WTC11 (cell line): ENCODE measurements around the gene ISOC2. TPM values are rescaled to one million over a fixed set of nuclear protein-coding genes. Genes with fewer than 3 reads are reported as not detected.

Experiments used
- ATAC-seq: fragments of 200-7000 bp; cut with Tn5 transposase; 2 replicates; pipeline ENCODE4 v1.10.0; 2021; ENCODE audit warnings: mild to moderate bottlenecking, moderate library complexity
- CTCF ChIA-PET: fragments of 300-600 bp; sonication (Branson Sonifier 250); formaldehyde crosslinking; loops from one replicate; lab custom pipeline; 2021; ENCODE audit warnings: antibody characterized with exemption; lab: Charles Lee
- POLR2A ChIA-PET: fragments of 350-600 bp; sonication (Branson Sonifier 250); formaldehyde crosslinking; loops from one replicate; lab custom pipeline; 2021; ENCODE audit warnings: antibody characterized with exemption; lab: Charles Lee
- DNase-seq: peaks from one replicate; pipeline ENCODE4 v3.0.0; 2021; ENCODE audit warnings: low spot score
- H3K27ac Mint-ChIP-seq: 2 replicates; pipeline ENCODE4 v1.8.0; 2021; ENCODE audit warnings: mixed read lengths
- H3K27me3 Mint-ChIP-seq: 2 replicates; pipeline ENCODE4 v1.8.0; 2021; ENCODE audit warnings: low read depth, mild to moderate bottlenecking, moderate library complexity, mixed read lengths
- H3K36me3 Mint-ChIP-seq: 2 replicates; pipeline ENCODE4 v1.8.0; 2021; ENCODE audit warnings: mixed read lengths
- H3K4me1 Mint-ChIP-seq: 2 replicates; pipeline ENCODE4 v1.8.0; 2022; ENCODE audit warnings: mixed read lengths
- H3K4me3 Mint-ChIP-seq: 2 replicates; pipeline ENCODE4 v1.8.0; 2021; ENCODE audit warnings: mild to moderate bottlenecking, moderate library complexity, mixed read lengths
- H3K9me3 Mint-ChIP-seq: 2 replicates; pipeline ENCODE4 v1.8.0; 2021; ENCODE audit warnings: mixed read lengths
- ATF1 ChIP-seq: sonication (generic); formaldehyde crosslinking; IDR thresholded peaks from 2 replicates; pipeline ENCODE4 v1.8.1; 2023; ENCODE audit warnings: mild to moderate bottlenecking, moderate library complexity, missing genetic modification reagents
- ETV6 ChIP-seq: sonication (generic); formaldehyde crosslinking; IDR thresholded peaks from 2 replicates; pipeline ENCODE4 v1.8.1; 2022; ENCODE audit warnings: mild to moderate bottlenecking, missing genetic modification reagents
- GRHL2 ChIP-seq: fragments of 250-450 bp; sonication (Bioruptor Pico); IDR thresholded peaks from 2 replicates; pipeline ENCODE4 v1.8.0; 2022; ENCODE audit warnings: mild to moderate bottlenecking, moderate library complexity; ENCODE audit not compliant: insufficient replicate concordance, severe bottlenecking
- GTF2I ChIP-seq: fragments of 250-450 bp; sonication (Bioruptor Pico); conservative IDR thresholded peaks from 2 replicates; pipeline ENCODE4 v1.4.0; 2021; ENCODE audit warnings: mild to moderate bottlenecking
- IRF2 ChIP-seq: sonication (generic); formaldehyde crosslinking; IDR thresholded peaks from 2 replicates; pipeline ENCODE4 v1.8.0; 2022; ENCODE audit warnings: low read depth, missing genetic modification reagents, borderline replicate concordance
- JUN ChIP-seq: sonication (generic); formaldehyde crosslinking; IDR thresholded peaks from 2 replicates; pipeline ENCODE4 v1.8.0; 2023; ENCODE audit warnings: mild to moderate bottlenecking, missing genetic modification reagents
- KAT7 ChIP-seq: sonication (generic); formaldehyde crosslinking; IDR thresholded peaks from 2 replicates; pipeline ENCODE4 v1.8.1; 2023; ENCODE audit warnings: missing genetic modification reagents, mild to moderate bottlenecking, borderline replicate concordance
- NR1H2 ChIP-seq: sonication (generic); formaldehyde crosslinking; IDR thresholded peaks from 2 replicates; pipeline ENCODE4 v1.9.0; 2021; ENCODE audit warnings: mild to moderate bottlenecking, moderate library complexity, missing genetic modification reagents
- NR2C2 ChIP-seq: sonication (generic); formaldehyde crosslinking; IDR thresholded peaks from 2 replicates; pipeline ENCODE4 v1.8.0; 2022; ENCODE audit warnings: mild to moderate bottlenecking, missing genetic modification reagents
- PRRX2 ChIP-seq: fragments of 250-450 bp; sonication (Bioruptor Pico); IDR thresholded peaks from 2 replicates; pipeline ENCODE4 v1.8.0; 2021; ENCODE audit warnings: mild to moderate bottlenecking
- STAT6 ChIP-seq: sonication (generic); formaldehyde crosslinking; conservative IDR thresholded peaks from 2 replicates; pipeline ENCODE4 v1.8.1; 2023; ENCODE audit warnings: mild to moderate bottlenecking, low read depth, missing genetic modification reagents, moderate library complexity
- TCF7 ChIP-seq: sonication (generic); formaldehyde crosslinking; IDR thresholded peaks from 2 replicates; pipeline ENCODE4 v1.8.0; 2022; ENCODE audit warnings: mild to moderate bottlenecking, low read depth, missing genetic modification reagents, moderate library complexity
- TEAD4 ChIP-seq: sonication (generic); formaldehyde crosslinking; IDR thresholded peaks from 2 replicates; pipeline ENCODE4 v1.8.0; 2022; ENCODE audit warnings: mild to moderate bottlenecking, missing genetic modification reagents
- ZBTB21 ChIP-seq: sonication (generic); formaldehyde crosslinking; IDR thresholded peaks from 2 replicates; pipeline ENCODE4 v1.8.1; 2023; ENCODE audit warnings: mild to moderate bottlenecking, missing genetic modification reagents, borderline replicate concordance
- ZNF121 ChIP-seq: sonication (generic); formaldehyde crosslinking; IDR thresholded peaks from 2 replicates; pipeline ENCODE4 v1.8.0; 2023; ENCODE audit warnings: missing genetic modification reagents
- ZNF317 ChIP-seq: sonication (generic); formaldehyde crosslinking; IDR thresholded peaks from 2 replicates; pipeline ENCODE4 v1.8.1; 2023; ENCODE audit warnings: low read depth, mild to moderate bottlenecking, moderate library complexity, missing genetic modification reagents, borderline replicate concordance
- ZNF396 ChIP-seq: fragments of 250-450 bp; sonication (Bioruptor Pico); IDR thresholded peaks from 2 replicates; pipeline ENCODE4 v1.8.0; 2021; ENCODE audit warnings: mild to moderate bottlenecking, moderate library complexity, borderline replicate concordance
- total RNA-seq: library from RNA; stranded (reverse); gene quantifications from 3 replicates; pipeline ENCODE4 v1.2.3, GENCODE V29; 2021
- TF ChIP-seq, protein P1 (sequence below): sonication (generic); formaldehyde crosslinking; IDR thresholded peaks from 2 replicates; pipeline ENCODE4 v1.8.1; 2022; ENCODE audit warnings: low read depth, mild to moderate bottlenecking, moderate library complexity, missing genetic modification reagents, borderline replicate concordance

Gene ISOC2
- total RNA-seq, 1 experiment from 2014 or later = 96.3 TPM

- CTCF ChIA-PET = interaction anchor here (0.8 to 13.5 kb wide), 4 partner anchors 12 to 39 kb away, joined by 3 to 96 read pairs (median 4); partner anchors contain the start of gene ISOC2
- TF ChIP-seq NR2C2 (CRISPR knock-in tag) (no peak), ZNF317 (CRISPR knock-in tag) (no peak), JUN (CRISPR knock-in tag) (no peak), PRRX2 (CRISPR knock-in tag) (no peak), ATF1 (no peak), IRF2 (CRISPR knock-in tag) (no peak), NR1H2 (CRISPR knock-in tag) (no peak), ZNF121 (CRISPR knock-in tag) (0 out of 2 replicates have a peak, but pooled peaks have one; percentile 12)
- H3K4me3 Mint-ChIP-seq = no peak overlapping the region
- no peaks in the 10 kb centered on the region for H3K36me3 Mint-ChIP-seq
- H3K27ac Mint-ChIP-seq = no peak overlapping the region
- H3K27me3 Mint-ChIP-seq = peaks cover 7% of the 10 kb centered on the region
- ATAC-seq = no peak
- DNase-seq = no peak
- POLR2A ChIA-PET = no interaction called here
- H3K4me1 Mint-ChIP-seq = peaks cover 7% of the 10 kb centered on the region
- H3K9me3 Mint-ChIP-seq = no peaks in the 10 kb centered on the region
These were observed 31.0 kb upstream of the ISOC2 start for GRCh38 chr19:55492362-55492944.

- Mint-ChIP-seq H3K27me3 (peaks cover 3% of the 10 kb centered on the region), H3K4me3 (no peak overlapping the region), H3K4me1 (peaks cover 14% of the 10 kb centered on the region), H3K36me3 (no peaks in the 10 kb centered on the region), H3K9me3 (no peaks in the 10 kb centered on the region), H3K27ac (no peak overlapping the region)
- POLR2A ChIA-PET = interaction anchor here (0.6 kb wide), 1 partner anchor 57 kb away, joined by 13 read pairs; no protein-coding TSS in a partner anchor
- TF ChIP-seq IRF2 (CRISPR knock-in tag) (no peak), GRHL2 (CRISPR knock-in tag) (no peak), JUN (CRISPR knock-in tag) (no peak), KAT7 (CRISPR knock-in tag) (no peak), STAT6 (CRISPR knock-in tag) (no peak), ZBTB21 (CRISPR knock-in tag) (no peak), ETV6 (CRISPR knock-in tag) (no peak), ZNF396 (CRISPR knock-in tag) (no peak), TCF7 (CRISPR knock-in tag) (no peak), GTF2I (no peak), TEAD4 (CRISPR knock-in tag) (no peak)
- TF ChIP-seq, protein P1, sequence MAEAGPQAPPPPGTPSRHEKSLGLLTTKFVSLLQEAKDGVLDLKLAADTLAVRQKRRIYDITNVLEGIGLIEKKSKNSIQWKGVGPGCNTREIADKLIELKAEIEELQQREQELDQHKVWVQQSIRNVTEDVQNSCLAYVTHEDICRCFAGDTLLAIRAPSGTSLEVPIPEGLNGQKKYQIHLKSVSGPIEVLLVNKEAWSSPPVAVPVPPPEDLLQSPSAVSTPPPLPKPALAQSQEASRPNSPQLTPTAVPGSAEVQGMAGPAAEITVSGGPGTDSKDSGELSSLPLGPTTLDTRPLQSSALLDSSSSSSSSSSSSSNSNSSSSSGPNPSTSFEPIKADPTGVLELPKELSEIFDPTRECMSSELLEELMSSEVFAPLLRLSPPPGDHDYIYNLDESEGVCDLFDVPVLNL = no peak
- CTCF ChIA-PET = interaction anchor here (1.4 to 13.5 kb wide), 2 partner anchors 13 to 24 kb away, joined by 4 to 96 read pairs; no protein-coding TSS in a partner anchor
- no peak for ATAC-seq
- no peak for DNase-seq
These were observed 30.3 kb upstream of the ISOC2 start for GRCh38 chr19:55491546-55492360.
